ENCODE results near the gene CTBS. TPM values are rescaled to one million over a fixed set of nuclear protein-coding genes. Genes with fewer than 3 reads are reported as not detected.

Gene CTBS
- 10 to 100 TPM; 13.6 to 18.7 TPM for total RNA-seq

- peak; percentile 90 for DNase-seq
- Mint-ChIP-seq H3K27me3 (no peaks in the 10 kb centered on the region), H3K9me3 (ENCODE audit: low read depth) (no peaks in the 10 kb centered on the region), H3K4me3 (peak within 1 kb of the TSS; percentile 94), H3K4me1 (peaks cover 39% of the 10 kb centered on the region), H3K36me3 (peaks cover 30% of the 10 kb centered on the region), H3K27ac (peak within 1 kb of the TSS; percentile 99)
- CTCF ChIA-PET, result interaction anchor here (0.7 to 4.1 kb wide), 5 partner anchors 46 to 140 kb away, joined by 3 to 19 read pairs (median 8); partner anchors contain the start of genes GNG5 and SPATA1
- ATAC-seq, result peak; percentile 88
Measured at GRCh38 chr1:84573967-84574842, at the start of gene CTBS. CTBS (minus strand) TSS chr1:84574440; CDS start chr1:84574415, 25 bp downstream.

- H3K9me3 Mint-ChIP-seq (ENCODE audit: low read depth), result no peaks in the 10 kb centered on the region
- CTCF ChIA-PET, result interaction anchor here (0.9 to 4.4 kb wide), 11 partner anchors 48 to 477 kb away, joined by 3 to 47 read pairs (median 4); partner anchors contain the start of gene PRKACB
- no peak for ATAC-seq
- no peak overlapping the region for H3K27ac Mint-ChIP-seq
- peaks cover 22% of the 10 kb centered on the region for H3K4me1 Mint-ChIP-seq
- H3K4me3 Mint-ChIP-seq, result no peak overlapping the region
- no peaks in the 10 kb centered on the region for H3K36me3 Mint-ChIP-seq
- H3K27me3 Mint-ChIP-seq, result no peaks in the 10 kb centered on the region
- no peak for DNase-seq
Measured at GRCh38 chr1:84621553-84621952, 47.3 kb upstream of the CTBS start.

- peak; percentile 85 for DNase-seq
- no peaks in the 10 kb centered on the region for H3K9me3 Mint-ChIP-seq (ENCODE audit: low read depth)
- peak overlapping the region; percentile 86 for H3K4me3 Mint-ChIP-seq
- peak overlapping the region; percentile 89 for H3K27ac Mint-ChIP-seq
- ATAC-seq, result peak; percentile 95
- H3K27me3 Mint-ChIP-seq, result no peaks in the 10 kb centered on the region
- no peaks in the 10 kb centered on the region for H3K36me3 Mint-ChIP-seq
- peaks cover 22% of the 10 kb centered on the region for H3K4me1 Mint-ChIP-seq
- CTCF ChIA-PET, result interaction anchor here (0.6 to 4.4 kb wide), 37 partner anchors 9 to 651 kb away, joined by 3 to 47 read pairs (median 4); partner anchors contain the start of genes CTBS, GNG5, PRKACB and SPATA1
Measured at GRCh38 chr1:84620720-84621313, 46.6 kb upstream of the CTBS start.

GRCh38 chr1:84619383-84620102, 45.3 kb upstream of the CTBS start:
- peaks cover 4% of the 10 kb centered on the region for H3K9me3 Mint-ChIP-seq (ENCODE audit: low read depth)
- DNase-seq, result no peak
- CTCF ChIA-PET, result interaction anchor here (0.8 to 4.4 kb wide), 22 partner anchors 10 to 626 kb away, joined by 3 to 47 read pairs (median 4); partner anchors contain the start of genes CTBS, GNG5 and SPATA1
- ATAC-seq, result no peak
- no peaks in the 10 kb centered on the region for H3K27me3 Mint-ChIP-seq
- H3K36me3 Mint-ChIP-seq, result peaks cover 4% of the 10 kb centered on the region
- peaks cover 22% of the 10 kb centered on the region for H3K4me1 Mint-ChIP-seq
- peak overlapping the region; percentile 7 for H3K27ac Mint-ChIP-seq
- peak overlapping the region; percentile 58 for H3K4me3 Mint-ChIP-seq

GRCh38 chr1:84617349-84617748, 43.1 kb upstream of the CTBS start:
- Mint-ChIP-seq H3K4me3 (no peak overlapping the region), H3K4me1 (peaks cover 19% of the 10 kb centered on the region), H3K27me3 (no peaks in the 10 kb centered on the region), H3K27ac (no peak overlapping the region), H3K9me3 (ENCODE audit: low read depth) (peaks cover 15% of the 10 kb centered on the region), H3K36me3 (peaks cover 13% of the 10 kb centered on the region)
- CTCF ChIA-PET, result interaction anchor here (1.0 kb wide), 1 partner anchor 175 kb away, joined by 3 read pairs; no protein-coding TSS in a partner anchor
- no peak for ATAC-seq
- no peak for DNase-seq

- Mint-ChIP-seq H3K4me1 (peaks cover 18% of the 10 kb centered on the region), H3K36me3 (peaks cover 15% of the 10 kb centered on the region), H3K27ac (no peak overlapping the region), H3K9me3 (ENCODE audit: low read depth) (peaks cover 15% of the 10 kb centered on the region), H3K4me3 (no peak overlapping the region), H3K27me3 (no peaks in the 10 kb centered on the region)
- CTCF ChIA-PET, result interaction anchor here (1.7 kb wide), 1 partner anchor 173 kb away, joined by 5 read pairs; no protein-coding TSS in a partner anchor
- DNase-seq (no peak), ATAC-seq (no peak)
Measured at GRCh38 chr1:84615790-84616189, 41.5 kb upstream of the CTBS start.

- CTCF ChIA-PET, result interaction anchor here (1.8 kb wide), 1 partner anchor 12 kb away, joined by 4 read pairs; no protein-coding TSS in a partner anchor
- H3K9me3 Mint-ChIP-seq (ENCODE audit: low read depth), result peaks cover 15% of the 10 kb centered on the region
- H3K4me1 Mint-ChIP-seq, result peaks cover 4% of the 10 kb centered on the region
- ATAC-seq (no peak), DNase-seq (no peak)
- no peak overlapping the region for H3K4me3 Mint-ChIP-seq
- H3K27ac Mint-ChIP-seq, result no peak overlapping the region
- H3K36me3 Mint-ChIP-seq, result peaks cover 16% of the 10 kb centered on the region
- no peaks in the 10 kb centered on the region for H3K27me3 Mint-ChIP-seq
Measured at GRCh38 chr1:84613887-84614286, 39.6 kb upstream of the CTBS start.

- H3K4me3 Mint-ChIP-seq, result no peak overlapping the region
- H3K36me3 Mint-ChIP-seq, result peaks cover 16% of the 10 kb centered on the region
- H3K9me3 Mint-ChIP-seq (ENCODE audit: low read depth), result peaks cover 15% of the 10 kb centered on the region
- H3K27ac Mint-ChIP-seq, result no peak overlapping the region
- no peak for DNase-seq
- H3K4me1 Mint-ChIP-seq, result peaks cover 4% of the 10 kb centered on the region
- ATAC-seq, result no peak
- H3K27me3 Mint-ChIP-seq, result no peaks in the 10 kb centered on the region
- CTCF ChIA-PET, result no interaction called here
Measured at GRCh38 chr1:84613026-84613425, 38.8 kb upstream of the CTBS start.

- DNase-seq (no peak), ATAC-seq (no peak)
- Mint-ChIP-seq H3K36me3 (peaks cover 17% of the 10 kb centered on the region), H3K4me3 (no peak overlapping the region), H3K4me1 (peaks cover 4% of the 10 kb centered on the region), H3K27me3 (no peaks in the 10 kb centered on the region), H3K27ac (no peak overlapping the region), H3K9me3 (ENCODE audit: low read depth) (peaks cover 15% of the 10 kb centered on the region)
- CTCF ChIA-PET, result no interaction called here
Measured at GRCh38 chr1:84611796-84612195, 37.6 kb upstream of the CTBS start.

- CTCF ChIA-PET, result no interaction called here
- peaks cover 19% of the 10 kb centered on the region for H3K9me3 Mint-ChIP-seq (ENCODE audit: low read depth)
- no peak for ATAC-seq
Measured at GRCh38 chr1:84611091-84611490, 36.9 kb upstream of the CTBS start.

GRCh38 chr1:84606977-84607376, 32.7 kb upstream of the CTBS start:
- Mint-ChIP-seq H3K9me3 (ENCODE audit: low read depth) (peaks cover 17% of the 10 kb centered on the region), H3K27me3 (no peaks in the 10 kb centered on the region), H3K27ac (no peak overlapping the region), H3K36me3 (peaks cover 20% of the 10 kb centered on the region), H3K4me3 (no peak overlapping the region), H3K4me1 (peaks cover 4% of the 10 kb centered on the region)
- CTCF ChIA-PET, result interaction anchor here (2.2 kb wide), 1 partner anchor 13 kb away, joined by 4 read pairs; no protein-coding TSS in a partner anchor
- DNase-seq (no peak), ATAC-seq (no peak)

More at GRCh38 chr1:84611091-84611490, 36.9 kb upstream of the CTBS start:
- no peaks in the 10 kb centered on the region for H3K27me3 Mint-ChIP-seq
- peaks cover 4% of the 10 kb centered on the region for H3K4me1 Mint-ChIP-seq
- peaks cover 22% of the 10 kb centered on the region for H3K36me3 Mint-ChIP-seq
- no peak for DNase-seq
- no peak overlapping the region for H3K27ac Mint-ChIP-seq
- no peak overlapping the region for H3K4me3 Mint-ChIP-seq

- Mint-ChIP-seq H3K9me3 (ENCODE audit: low read depth) (peaks cover 17% of the 10 kb centered on the region), H3K4me1 (no peaks in the 10 kb centered on the region), H3K27me3 (no peaks in the 10 kb centered on the region), H3K4me3 (no peak overlapping the region), H3K36me3 (peaks cover 21% of the 10 kb centered on the region), H3K27ac (no peak overlapping the region)
- CTCF ChIA-PET, result interaction anchor here (0.7 to 2.2 kb wide), 2 partner anchors 15 to 178 kb away, joined by 3 to 4 read pairs; no protein-coding TSS in a partner anchor
- DNase-seq (no peak), ATAC-seq (no peak)
Measured at GRCh38 chr1:84605157-84605556, 30.9 kb upstream of the CTBS start.

Data from activated CD8-positive, alpha-beta memory T cell treated with anti-CD3 and anti-CD28 coated beads, Interleukin-2, amount 10 ng/mL, durations not matched to agents 7 days and 5 days (primary cell).